CD14-positive monocyte (primary cell): ENCODE results near the gene MAT2A. TPM values are rescaled to one million over a fixed set of nuclear protein-coding genes. Genes with fewer than 3 reads are reported as not detected.
A peak's percentile ranks its signal among the peaks of the same experiment; 100 is the strongest.

Experiments
- DNase-seq, 3 donors: peaks; one replicate each; pipeline ENCODE4 v3.0.0-alpha.2; 2011 to 2022
- H2AFZ ChIP-seq: 2 replicates; pipeline ENCODE4 v1.6.0; 2012; ENCODE audit warnings: mild to moderate bottlenecking, low read depth, low read length, inconsistent platforms; ENCODE audit not compliant: insufficient read depth, poor library complexity, severe bottlenecking
- H3K27ac ChIP-seq, 2 donors: 1 replicate in 1 of 2; 2 replicates in 1 of 2; pipeline ENCODE4 v1.5.1; 2012 to 2013; ENCODE audit warnings: low read length in 2 of 2, control low read depth in 1 of 2, inconsistent platforms in 1 of 2, low read depth in 1 of 2, mild to moderate bottlenecking in 1 of 2
- H3K27me3 ChIP-seq, 2 donors: one replicate each; pipeline versions ENCODE4 v1.6.0 to v1.6.1; 2011 to 2013; ENCODE audit warnings: low read length in 2 of 2; ENCODE audit not compliant: control insufficient read depth in 2 of 2, insufficient read depth in 2 of 2
- H3K36me3 ChIP-seq, 2 donors: replicated peaks in 1 of 2; 1 replicate in 1 of 2; 2 replicates in 1 of 2; pipeline versions ENCODE4 v1.5.1 to v1.6.1; 2012 to 2013; ENCODE audit warnings: low read length in 2 of 2, control low read depth in 1 of 2, inconsistent platforms in 1 of 2, mild to moderate bottlenecking in 1 of 2; ENCODE audit not compliant: insufficient read depth in 2 of 2, control insufficient read depth in 1 of 2
- H3K4me1 ChIP-seq, 2 donors: 1 replicate in 1 of 2; 2 replicates in 1 of 2; pipeline versions ENCODE4 v1.5.1 to v1.6.1; 2012 to 2013; ENCODE audit warnings: low read length in 2 of 2, control low read depth in 1 of 2, inconsistent platforms in 1 of 2, mild to moderate bottlenecking in 1 of 2, moderate library complexity in 1 of 2; ENCODE audit not compliant: insufficient read depth in 2 of 2, control insufficient read depth in 1 of 2
- H3K4me2 ChIP-seq: replicated peaks from 2 replicates; pipeline ENCODE3; 2012; ENCODE audit warnings: low read length, moderate library complexity, mild to moderate bottlenecking; ENCODE audit not compliant: poor library complexity, severe bottlenecking; ENCODE audit errors: extremely low read depth
- H3K4me3 ChIP-seq, 3 experiments: fragments of 200-600 bp in 1 of 3; sonication (generic) in 1 of 3; replicated peaks in 1 of 3; 1 replicate in 2 of 3; 2 replicates in 1 of 3; pipeline ENCODE4 v1.5.1; 2011 to 2013; ENCODE audit warnings: low read length in 3 of 3, mild to moderate bottlenecking in 3 of 3, control low read depth in 2 of 3, low read depth in 2 of 3, inconsistent platforms in 1 of 3, moderate library complexity in 1 of 3
- H3K79me2 ChIP-seq: 2 replicates; pipeline ENCODE4 v1.6.0; 2012; ENCODE audit warnings: mild to moderate bottlenecking, control low read depth, inconsistent platforms, low read length, moderate library complexity; ENCODE audit not compliant: insufficient read depth
- H3K9ac ChIP-seq: 2 replicates; pipeline ENCODE4 v1.6.0; 2017; ENCODE audit warnings: low read length, mild to moderate bottlenecking; ENCODE audit not compliant: insufficient read depth, poor library complexity, severe bottlenecking
- H3K9me3 ChIP-seq, 2 donors: replicated peaks in 1 of 2; 1 replicate in 1 of 2; 2 replicates in 1 of 2; pipeline versions ENCODE4 v1.5.1 to v1.6.1; 2012 to 2013; ENCODE audit warnings: low read length in 2 of 2, control low read depth in 1 of 2; ENCODE audit not compliant: control insufficient read depth in 1 of 2, insufficient read depth in 1 of 2
- H4K20me1 ChIP-seq: 2 replicates; pipeline ENCODE4 v1.6.0; 2012; ENCODE audit warnings: mild to moderate bottlenecking, low read length, control low read depth, moderate library complexity; ENCODE audit not compliant: insufficient read depth
- H3K27ac Mint-ChIP-seq, 7 donors: one replicate each; pipeline ENCODE4 v1.8.0; 2020; ENCODE audit warnings: mild to moderate bottlenecking in 7 of 7, mixed read lengths in 7 of 7, moderate library complexity in 6 of 7, inconsistent platforms in 2 of 7
- H3K27me3 Mint-ChIP-seq, 3 donors: one replicate each; pipeline ENCODE4 v1.8.0; 2021 to 2022; ENCODE audit warnings: low read depth in 3 of 3, mild to moderate bottlenecking in 3 of 3, mixed read lengths in 3 of 3, moderate library complexity in 3 of 3, inconsistent platforms in 1 of 3
- H3K36me3 Mint-ChIP-seq, 2 donors: one replicate each; pipeline ENCODE4 v1.8.0; 2020; ENCODE audit warnings: mixed read lengths in 2 of 2, inconsistent platforms in 1 of 2, mild to moderate bottlenecking in 1 of 2
- H3K4me1 Mint-ChIP-seq: one replicate; pipeline ENCODE4 v1.8.0; 2020; ENCODE audit warnings: mild to moderate bottlenecking, mixed read lengths
- H3K4me3 Mint-ChIP-seq, 2 donors: one replicate each; pipeline ENCODE4 v1.8.0; 2020; ENCODE audit warnings: mild to moderate bottlenecking in 2 of 2, mixed read lengths in 2 of 2, moderate library complexity in 1 of 2
- H3K9me3 Mint-ChIP-seq, 7 donors: one replicate each; pipeline ENCODE4 v1.8.0; 2020 to 2022; ENCODE audit warnings: mixed read lengths in 7 of 7, mild to moderate bottlenecking in 6 of 7, moderate library complexity in 6 of 7, inconsistent platforms in 2 of 7
- CTCF ChIP-seq: fragments of 200-600 bp; IDR thresholded peaks from one replicate; pipeline ENCODE4 v1.8.0; 2022; ENCODE audit warnings: antibody characterized with exemption, mild to moderate bottlenecking
- WGBS: methylation state at CpG from one replicate; pipeline ENCODE4 v1.1.5; 2013; ENCODE audit warnings: missing lambda C conversion rate; ENCODE audit not compliant: insufficient coverage; 5-methylcytosine and 5-hydroxymethylcytosine counted together
- intact Hi-C, 2 donors: fragments of 100-400 bp; cut with micrococcal nuclease; formaldehyde crosslinking; loops; one replicate each; pipeline versions ENCODE4 v1.15.0 to v1.15.1; 2023
- polyA plus RNA-seq, 3 donors: library from polyadenylated mRNA; depleted of rRNA in 1 of 3; unstranded in 2 of 3; stranded (reverse) in 1 of 3; fragments of 300-500 nt in 2 of 3; fragments of >200 nt in 1 of 3; fragmentation: Illumina TruSeq in 2 of 3; gene quantifications; 1 replicate in 2 of 3; 2 replicates in 1 of 3; pipeline ENCODE4 v1.2.3, GENCODE V29; 2012 to 2021

The MAT2A gene
- polyA plus RNA-seq, 3 donors = 97.0 to 454 (median 117) TPM

GRCh38 chr2:85579266-85579935, 40.4 kb downstream of the MAT2A start:
- H3K4me2 ChIP-seq = peak overlapping the region; percentile 81

GRCh38 chr2:85580206-85580605, 41.2 kb downstream of the MAT2A start:
- peak overlapping the region in 1 of 3 experiments; percentile 86 for H3K4me3 ChIP-seq
- no peak for TF ChIP-seq CTCF
- H3K27ac Mint-ChIP-seq = peak overlapping the region; percentile 92 to 98 (median 96)
- H3K4me1 Mint-ChIP-seq = peaks cover 69% of the 10 kb centered on the region
- peaks cover 72% of the 10 kb centered on the region for H3K79me2 ChIP-seq
- H3K9me3 Mint-ChIP-seq = no peaks in the 10 kb centered on the region
- H3K36me3 ChIP-seq = peaks cover 15 to 24% of the 10 kb centered on the region in 2 donors
- H3K4me1 ChIP-seq = peaks cover 59 to 76% of the 10 kb centered on the region in 2 donors
- H3K4me2 ChIP-seq = peak overlapping the region; percentile 81
- no peaks in the 10 kb centered on the region for H3K27me3 ChIP-seq
- H3K9me3 ChIP-seq = no peaks in the 10 kb centered on the region
- intact Hi-C loops = no loop called here
- peak overlapping the region; percentile 85 to 91 for H3K27ac ChIP-seq
- DNase-seq = no peak
- peaks cover 0 to 3% (median 1%) of the 10 kb centered on the region in 3 donors for H3K27me3 Mint-ChIP-seq
- peak overlapping the region; percentile 42 to 96 for H3K4me3 Mint-ChIP-seq
- H3K9ac ChIP-seq = peak overlapping the region; percentile 76
- H2AFZ ChIP-seq = no peak overlapping the region
- peaks cover 22 to 36% of the 10 kb centered on the region in 2 donors for H3K36me3 Mint-ChIP-seq
- WGBS = 61% methylated on average over 3 of the region's 3 CpGs
- peaks cover 25% of the 10 kb centered on the region for H4K20me1 ChIP-seq

More at GRCh38 chr2:85579266-85579935, 40.4 kb downstream of the MAT2A start:
- whole genome bisulfite sequencing = 4% methylated on average over 3 of the region's 6 CpGs
- no peak for TF ChIP-seq CTCF
- Histone ChIP-seq H3K4me3 (peak overlapping the region; percentile 53 to 86 (median 78)), H3K4me1 (peaks cover 51 to 68% of the 10 kb centered on the region in 2 donors), H4K20me1 (peaks cover 25% of the 10 kb centered on the region), H3K36me3 (peaks cover 15 to 24% of the 10 kb centered on the region in 2 donors), H3K9ac (peak overlapping the region; percentile 76), H3K79me2 (peaks cover 64% of the 10 kb centered on the region), H3K27ac (peak overlapping the region; percentile 85 to 91), H2AFZ (peak overlapping the region; percentile 90), H3K27me3 (no peaks in the 10 kb centered on the region), H3K9me3 (no peaks in the 10 kb centered on the region)
- H3K27me3 Mint-ChIP-seq = peaks cover 0 to 3% (median 1%) of the 10 kb centered on the region in 3 donors
- H3K4me1 Mint-ChIP-seq = peaks cover 62% of the 10 kb centered on the region
- DNase-seq = peak in 2 of 3 donors; percentile 47 to 59
- peak overlapping the region; percentile 92 to 98 (median 96) for H3K27ac Mint-ChIP-seq
- intact Hi-C loops = no loop called here
- no peaks in the 10 kb centered on the region for H3K9me3 Mint-ChIP-seq
- H3K36me3 Mint-ChIP-seq = peaks cover 22 to 35% of the 10 kb centered on the region in 2 donors
- H3K4me3 Mint-ChIP-seq = peak overlapping the region; percentile 96 to 99
